ENCODE measurements around the gene USP49. TPM values are rescaled to one million over a fixed set of nuclear protein-coding genes. Genes with fewer than 3 reads are reported as not detected.

The USP49 gene
- total RNA-seq, 3 donors from 2014 or later, result 3.4 to 4.9 (median 4.7) TPM

GRCh38 chr6:41935193-41935574, 40.0 kb upstream of the USP49 start:
- TF ChIP-seq POLR2A (IDR thresholded peaks at IDR 0.05) (no peak), POLR2AphosphoS5 (IDR thresholded peaks at IDR 0.05) (no peak)
- TF ChIP-seq, protein P1, sequence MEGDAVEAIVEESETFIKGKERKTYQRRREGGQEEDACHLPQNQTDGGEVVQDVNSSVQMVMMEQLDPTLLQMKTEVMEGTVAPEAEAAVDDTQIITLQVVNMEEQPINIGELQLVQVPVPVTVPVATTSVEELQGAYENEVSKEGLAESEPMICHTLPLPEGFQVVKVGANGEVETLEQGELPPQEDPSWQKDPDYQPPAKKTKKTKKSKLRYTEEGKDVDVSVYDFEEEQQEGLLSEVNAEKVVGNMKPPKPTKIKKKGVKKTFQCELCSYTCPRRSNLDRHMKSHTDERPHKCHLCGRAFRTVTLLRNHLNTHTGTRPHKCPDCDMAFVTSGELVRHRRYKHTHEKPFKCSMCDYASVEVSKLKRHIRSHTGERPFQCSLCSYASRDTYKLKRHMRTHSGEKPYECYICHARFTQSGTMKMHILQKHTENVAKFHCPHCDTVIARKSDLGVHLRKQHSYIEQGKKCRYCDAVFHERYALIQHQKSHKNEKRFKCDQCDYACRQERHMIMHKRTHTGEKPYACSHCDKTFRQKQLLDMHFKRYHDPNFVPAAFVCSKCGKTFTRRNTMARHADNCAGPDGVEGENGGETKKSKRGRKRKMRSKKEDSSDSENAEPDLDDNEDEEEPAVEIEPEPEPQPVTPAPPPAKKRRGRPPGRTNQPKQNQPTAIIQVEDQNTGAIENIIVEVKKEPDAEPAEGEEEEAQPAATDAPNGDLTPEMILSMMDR (IDR thresholded peaks at IDR 0.05), result no peak
- Histone ChIP-seq H3K27ac (no peak overlapping the region), H3K27me3 (no peaks in the 10 kb centered on the region), H3K4me1 (peaks cover 13 to 14% of the 10 kb centered on the region in 2 donors), H3K9me3 (no peaks in the 10 kb centered on the region), H3K36me3 (peaks cover 9% of the 10 kb centered on the region), H3K4me3 (no peak overlapping the region)
- DNase-seq (ENCODE audit: low spot score in 2 of 2), result no peak
- intact Hi-C loops (cut with DNase I; ENCODE audit: low total_unique reads), result loop anchor here (10.0 kb wide), 2 partner anchors 150 to 1050 kb away; partner anchors contain the start of genes PPP2R5D, PRICKLE4 and TOMM6

GRCh38 chr6:41934278-41935192, 39.4 kb upstream of the USP49 start:
- Histone ChIP-seq H3K27me3 (no peaks in the 10 kb centered on the region), H3K4me1 (peaks cover 7% of the 10 kb centered on the region in 2 donors), H3K27ac (no peak overlapping the region), H3K36me3 (peaks cover 9% of the 10 kb centered on the region), H3K9me3 (no peaks in the 10 kb centered on the region), H3K4me3 (no peak overlapping the region)
- intact Hi-C loops (cut with DNase I; ENCODE audit: low total_unique reads), result loop anchor here (10.0 kb wide), 2 partner anchors 150 to 1050 kb away; partner anchors contain the start of genes PPP2R5D, PRICKLE4 and TOMM6
- TF ChIP-seq, protein P1 (IDR thresholded peaks at IDR 0.05), result no peak
- TF ChIP-seq POLR2A (IDR thresholded peaks at IDR 0.05) (no peak), POLR2AphosphoS5 (IDR thresholded peaks at IDR 0.05) (no peak)
- no peak for DNase-seq (ENCODE audit: low spot score in 2 of 2)

DNA sequence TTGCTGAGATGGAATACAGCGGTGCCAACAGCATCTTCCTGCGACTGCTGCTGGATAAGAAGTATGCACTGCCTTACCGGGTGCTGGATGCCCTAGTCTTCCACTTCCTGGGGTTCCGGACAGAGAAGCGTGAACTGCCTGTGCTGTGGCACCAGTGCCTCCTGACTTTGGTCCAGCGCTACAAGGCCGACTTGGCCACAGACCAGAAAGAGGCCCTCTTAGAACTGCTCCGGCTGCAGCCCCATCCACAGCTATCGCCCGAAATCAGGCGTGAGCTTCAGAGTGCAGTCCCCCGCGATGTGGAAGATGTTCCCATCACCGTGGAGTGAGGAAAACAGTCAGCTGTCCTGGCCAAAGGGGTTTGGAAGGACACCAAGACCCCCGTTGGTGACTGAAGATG, 37.2 kb upstream of the USP49 start:
- Histone ChIP-seq H3K36me3 (peaks cover 9% of the 10 kb centered on the region), H3K4me3 (no peak overlapping the region), H3K27ac (no peak overlapping the region), H3K4me1 (no peaks in the 10 kb centered on the region), H3K27me3 (no peaks in the 10 kb centered on the region), H3K9me3 (no peaks in the 10 kb centered on the region)
- TF ChIP-seq POLR2AphosphoS5 (IDR thresholded peaks at IDR 0.05) (no peak), POLR2A (IDR thresholded peaks at IDR 0.05) (no peak)
- TF ChIP-seq, protein P1 (IDR thresholded peaks at IDR 0.05), result no peak
- DNase-seq (ENCODE audit: low spot score in 2 of 2), result no peak
- intact Hi-C loops (cut with DNase I; ENCODE audit: low total_unique reads), result loop anchor here (10.0 kb wide), 2 partner anchors 148 to 1052 kb away; partner anchors contain the start of genes PPP2R5D, PRICKLE4 and TOMM6

GRCh38 chr6:41931792-41932191, 36.6 kb upstream of the USP49 start:
- Histone ChIP-seq H3K9me3 (no peaks in the 10 kb centered on the region), H3K27ac (no peak overlapping the region), H3K36me3 (peaks cover 9% of the 10 kb centered on the region), H3K4me1 (no peaks in the 10 kb centered on the region), H3K27me3 (no peaks in the 10 kb centered on the region), H3K4me3 (no peak overlapping the region)
- intact Hi-C loops (cut with DNase I; ENCODE audit: low total_unique reads), result loop anchor here (10.0 kb wide), 2 partner anchors 147 to 1053 kb away; partner anchors contain the start of genes PPP2R5D, PRICKLE4 and TOMM6
- no peak for TF ChIP-seq POLR2AphosphoS5 (IDR thresholded peaks at IDR 0.05)
- TF ChIP-seq, protein P1 (IDR thresholded peaks at IDR 0.05), result no peak
- no peak for TF ChIP-seq POLR2A (IDR thresholded peaks at IDR 0.05)
- no peak for DNase-seq (ENCODE audit: low spot score in 2 of 2)

GRCh38 chr6:41929924-41930323, 34.7 kb upstream of the USP49 start:
- peaks cover 4% of the 10 kb centered on the region for H3K36me3 ChIP-seq
- H3K4me3 ChIP-seq, result no peak overlapping the region
- intact Hi-C loops (cut with DNase I; ENCODE audit: low total_unique reads), result loop anchor here (10.0 kb wide), 3 partner anchors 115 to 1055 kb away; partner anchors contain the start of genes PPP2R5D, PRICKLE4 and TOMM6
- TF ChIP-seq POLR2AphosphoS5 (IDR thresholded peaks at IDR 0.05) (no peak), POLR2A (IDR thresholded peaks at IDR 0.05) (no peak)
- TF ChIP-seq, protein P1 (IDR thresholded peaks at IDR 0.05), result no peak
- no peak for DNase-seq (ENCODE audit: low spot score in 2 of 2)
- no peak overlapping the region for H3K27ac ChIP-seq
- no peaks in the 10 kb centered on the region for H3K4me1 ChIP-seq
- H3K27me3 ChIP-seq, result no peaks in the 10 kb centered on the region
- no peaks in the 10 kb centered on the region for H3K9me3 ChIP-seq
